ENCODE results near the gene CAPN15.

DNA sequence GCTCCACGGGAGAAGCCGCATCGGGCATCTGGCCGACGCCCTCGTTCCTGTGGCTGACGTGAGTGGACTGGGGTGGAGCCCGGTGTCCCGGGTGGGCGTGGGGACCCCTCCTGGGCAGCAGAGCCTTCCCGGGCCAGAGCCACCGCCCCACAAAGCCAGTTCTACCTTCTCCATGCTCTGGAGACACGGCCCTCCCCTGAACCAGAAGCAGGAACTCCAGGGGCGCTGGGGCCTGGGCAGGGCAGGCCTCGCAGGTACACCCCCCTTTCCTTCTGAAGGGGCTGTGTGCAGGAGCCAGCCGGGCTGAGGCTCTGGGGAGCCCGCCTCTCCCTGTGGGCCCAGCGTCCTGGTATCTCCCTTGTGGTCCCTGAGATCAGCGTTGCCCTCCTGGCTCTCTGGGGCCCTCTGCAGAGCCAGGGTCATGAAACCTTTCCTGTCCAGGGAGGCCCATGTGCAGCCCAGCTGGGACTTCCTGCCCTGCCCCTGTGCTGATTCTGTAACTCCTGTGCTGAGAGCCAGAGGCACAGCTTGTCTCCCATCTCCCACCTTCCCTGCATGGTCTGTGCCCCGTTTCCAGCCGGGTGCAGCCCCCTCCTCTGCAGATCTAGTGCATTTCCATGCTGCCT is 48.8 kb downstream of the CAPN15 start:
- no peak for TF ChIP-seq TCF4 (CRISPR knock-in tag; IDR thresholded peaks at IDR 0.05; ENCODE audit: borderline replicate concordance)
- TF ChIP-seq, protein P1, sequence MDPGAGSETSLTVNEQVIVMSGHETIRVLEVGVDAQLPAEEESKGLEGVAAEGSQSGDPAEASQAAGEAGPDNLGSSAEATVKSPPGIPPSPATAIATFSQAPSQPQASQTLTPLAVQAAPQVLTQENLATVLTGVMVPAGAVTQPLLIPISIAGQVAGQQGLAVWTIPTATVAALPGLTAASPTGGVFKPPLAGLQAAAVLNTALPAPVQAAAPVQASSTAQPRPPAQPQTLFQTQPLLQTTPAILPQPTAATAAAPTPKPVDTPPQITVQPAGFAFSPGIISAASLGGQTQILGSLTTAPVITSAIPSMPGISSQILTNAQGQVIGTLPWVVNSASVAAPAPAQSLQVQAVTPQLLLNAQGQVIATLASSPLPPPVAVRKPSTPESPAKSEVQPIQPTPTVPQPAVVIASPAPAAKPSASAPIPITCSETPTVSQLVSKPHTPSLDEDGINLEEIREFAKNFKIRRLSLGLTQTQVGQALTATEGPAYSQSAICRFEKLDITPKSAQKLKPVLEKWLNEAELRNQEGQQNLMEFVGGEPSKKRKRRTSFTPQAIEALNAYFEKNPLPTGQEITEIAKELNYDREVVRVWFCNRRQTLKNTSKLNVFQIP (CRISPR knock-in tag; IDR thresholded peaks at IDR 0.05; ENCODE audit: borderline replicate concordance, low read depth): no peak
- TF ChIP-seq GLIS3 (CRISPR knock-in tag; IDR thresholded peaks at IDR 0.05): no peak
- TF ChIP-seq RARB (CRISPR knock-in tag; IDR thresholded peaks at IDR 0.05): no peak
- TF ChIP-seq ZC3H10 (CRISPR knock-in tag; IDR thresholded peaks at IDR 0.05): no peak
- TF ChIP-seq, protein P2, sequence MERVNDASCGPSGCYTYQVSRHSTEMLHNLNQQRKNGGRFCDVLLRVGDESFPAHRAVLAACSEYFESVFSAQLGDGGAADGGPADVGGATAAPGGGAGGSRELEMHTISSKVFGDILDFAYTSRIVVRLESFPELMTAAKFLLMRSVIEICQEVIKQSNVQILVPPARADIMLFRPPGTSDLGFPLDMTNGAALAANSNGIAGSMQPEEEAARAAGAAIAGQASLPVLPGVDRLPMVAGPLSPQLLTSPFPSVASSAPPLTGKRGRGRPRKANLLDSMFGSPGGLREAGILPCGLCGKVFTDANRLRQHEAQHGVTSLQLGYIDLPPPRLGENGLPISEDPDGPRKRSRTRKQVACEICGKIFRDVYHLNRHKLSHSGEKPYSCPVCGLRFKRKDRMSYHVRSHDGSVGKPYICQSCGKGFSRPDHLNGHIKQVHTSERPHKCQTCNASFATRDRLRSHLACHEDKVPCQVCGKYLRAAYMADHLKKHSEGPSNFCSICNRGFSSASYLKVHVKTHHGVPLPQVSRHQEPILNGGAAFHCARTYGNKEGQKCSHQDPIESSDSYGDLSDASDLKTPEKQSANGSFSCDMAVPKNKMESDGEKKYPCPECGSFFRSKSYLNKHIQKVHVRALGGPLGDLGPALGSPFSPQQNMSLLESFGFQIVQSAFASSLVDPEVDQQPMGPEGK (CRISPR knock-in tag; IDR thresholded peaks at IDR 0.05; ENCODE audit: borderline replicate concordance): no peak
- no peak for TF ChIP-seq OSR1 (CRISPR knock-in tag; IDR thresholded peaks at IDR 0.05)
- TF ChIP-seq ESRRG (CRISPR knock-in tag; IDR thresholded peaks at IDR 0.05): no peak
